HG03575 (cell line): Measurements from ENCODE around the gene SCYGR7.
"Not testable (repeated sequence)": the region's sequence is repeated elsewhere in the genome, so short reads cannot be mapped to it uniquely, and the experiment has no call there.

ENCODE experiments used
- ATAC-seq: cut with Tn5 transposase; IDR thresholded peaks from one replicate; pipeline ENCODE4 v1.9.1; 2021; ENCODE audit not compliant: unreplicated experiment, insufficient number of reproducible peaks, low FRiP score; ENCODE audit errors: extremely low read depth

Gene SCYGR7, protein sequence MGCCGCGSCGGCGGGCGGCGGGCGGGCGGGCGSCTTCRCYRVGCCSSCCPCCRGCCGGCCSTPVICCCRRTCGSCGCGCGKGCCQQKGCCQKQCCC

DNA sequence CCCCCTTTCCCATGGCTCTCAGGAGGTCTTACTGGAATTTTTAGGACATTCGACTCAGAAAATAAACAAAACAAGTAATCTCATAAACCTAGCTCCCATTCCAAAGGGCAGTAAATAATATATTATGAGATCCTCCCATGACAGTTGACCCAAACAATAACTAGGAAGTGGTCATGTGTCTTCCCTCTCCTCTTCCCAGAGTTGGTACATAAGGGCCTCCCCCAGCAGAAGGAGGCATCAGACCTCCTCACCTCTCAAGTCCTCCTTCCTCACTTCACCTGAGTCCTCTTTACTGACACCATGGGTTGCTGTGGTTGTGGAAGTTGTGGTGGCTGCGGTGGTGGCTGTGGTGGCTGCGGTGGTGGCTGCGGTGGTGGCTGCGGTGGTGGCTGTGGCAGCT is at the start of gene SCYGR7:
Gene SCYGR7, plus strand, starts transcription at position 301 of the 400 bp plus-strand sequence. Its CDS starts 0 bp downstream, at position 301.
- no peak for ATAC-seq

DNA sequence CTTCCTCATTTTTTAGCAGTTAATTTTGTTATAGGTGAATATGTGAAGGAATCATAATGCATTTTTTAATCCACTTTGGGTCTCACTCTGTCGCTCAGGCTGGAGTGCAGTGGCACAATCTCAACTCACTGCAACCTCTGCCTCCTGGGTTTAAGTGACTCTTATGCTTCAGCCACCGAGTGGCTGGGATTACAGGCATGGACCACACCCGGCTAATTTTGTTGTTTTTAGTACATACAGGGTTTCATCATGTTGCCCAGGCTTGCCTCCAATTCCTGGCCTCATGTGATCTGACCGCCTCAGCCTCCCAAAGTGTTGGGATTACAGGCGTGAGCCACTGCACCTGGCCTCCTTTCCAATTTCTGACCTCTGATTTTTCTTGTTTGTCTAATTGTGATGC is 43.9 kb upstream of the SCYGR7 start:
- no peak for ATAC-seq

DNA sequence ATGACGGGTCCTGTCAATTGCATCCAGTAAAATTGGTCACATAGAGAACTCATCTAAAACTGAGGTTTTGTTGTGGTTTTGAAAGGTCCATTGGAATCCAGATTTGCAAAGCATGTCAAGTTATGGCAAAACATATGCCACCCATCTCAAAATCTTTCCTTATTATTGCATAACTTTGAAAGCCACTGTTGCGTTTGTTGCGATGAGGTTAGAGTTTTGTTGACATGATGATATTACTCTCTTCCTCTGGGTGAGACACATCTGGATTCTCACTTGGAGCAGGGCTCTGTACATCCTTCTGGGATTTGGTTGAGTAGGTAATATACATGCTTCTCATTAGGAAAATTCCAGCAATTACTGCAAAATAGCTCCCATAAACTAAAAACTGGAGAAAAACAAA is 40.9 kb upstream of the SCYGR7 start:
- no peak for ATAC-seq

DNA sequence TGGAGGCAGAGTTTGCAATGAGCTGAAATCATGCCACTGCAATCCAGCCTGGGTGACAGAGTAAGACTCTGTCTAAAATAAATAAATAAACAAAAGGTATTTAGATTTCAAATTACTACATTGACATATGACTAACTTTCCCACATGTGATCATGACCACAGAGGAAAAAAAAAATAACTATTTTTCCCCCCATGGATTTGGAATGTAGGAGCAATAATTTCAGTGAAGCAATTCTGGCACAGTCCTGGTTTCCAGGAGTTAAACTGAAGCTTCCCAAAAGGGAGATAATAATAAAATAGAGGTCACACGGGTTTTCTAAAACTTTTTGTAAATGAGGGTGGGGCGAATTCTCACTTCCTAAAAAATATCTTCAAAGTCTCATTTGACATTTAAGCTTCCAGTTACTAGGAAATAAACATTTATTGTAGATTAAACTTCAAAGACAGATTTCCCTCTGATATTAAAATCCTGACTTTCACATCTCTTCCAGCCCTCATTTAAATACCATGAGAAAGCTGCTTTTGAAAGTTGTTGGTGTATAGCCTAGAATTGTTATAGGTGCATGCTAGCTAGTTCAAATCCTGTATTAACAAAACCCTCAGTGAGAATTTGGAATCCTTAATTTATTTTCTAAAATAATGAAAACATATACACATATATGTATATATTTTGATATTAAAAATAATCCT is 31.0 kb upstream of the SCYGR7 start:
- no peak for ATAC-seq

DNA sequence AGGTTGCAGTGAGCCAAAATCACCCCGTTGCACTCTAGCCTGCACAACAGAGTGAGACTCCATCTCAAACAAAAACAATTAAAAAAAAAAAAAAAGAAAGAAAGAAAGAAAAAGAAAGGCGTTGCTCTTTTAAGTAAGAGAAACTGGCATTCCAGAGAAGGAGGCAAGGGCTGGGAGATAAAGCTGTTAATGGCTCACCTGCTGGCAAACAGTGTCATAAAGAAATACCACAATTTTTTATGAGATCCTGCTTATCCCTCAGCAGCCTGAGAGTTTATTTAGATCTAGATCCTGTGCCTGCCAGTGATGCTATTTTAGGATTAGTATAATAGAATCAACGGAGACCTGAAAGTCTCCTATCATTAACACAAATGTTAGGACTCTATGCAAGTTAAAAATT is 26.6 kb upstream of the SCYGR7 start:
- ATAC-seq, result no peak

DNA sequence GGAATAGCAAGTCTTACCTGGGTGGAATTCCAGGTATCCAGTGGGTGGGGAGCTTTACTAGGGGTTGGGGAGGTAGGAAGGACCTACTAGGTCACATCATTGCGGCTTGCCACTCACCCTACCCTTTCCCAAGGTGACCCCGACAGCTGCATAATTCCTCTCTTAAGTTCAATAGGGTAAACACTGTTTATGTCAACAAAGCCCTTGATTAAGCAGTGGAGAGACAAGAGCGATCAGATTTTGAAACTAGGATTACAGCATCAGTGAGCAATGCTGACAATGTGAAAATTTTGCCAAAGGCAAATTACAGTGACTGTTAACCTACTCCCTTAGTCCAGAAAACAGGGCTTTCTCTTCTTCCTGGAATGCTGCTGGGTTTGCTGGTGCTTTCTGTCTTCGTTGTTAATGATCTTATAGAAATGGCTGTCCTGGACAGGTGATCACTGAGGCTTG is 24.8 kb upstream of the SCYGR7 start:
- no peak for ATAC-seq

DNA sequence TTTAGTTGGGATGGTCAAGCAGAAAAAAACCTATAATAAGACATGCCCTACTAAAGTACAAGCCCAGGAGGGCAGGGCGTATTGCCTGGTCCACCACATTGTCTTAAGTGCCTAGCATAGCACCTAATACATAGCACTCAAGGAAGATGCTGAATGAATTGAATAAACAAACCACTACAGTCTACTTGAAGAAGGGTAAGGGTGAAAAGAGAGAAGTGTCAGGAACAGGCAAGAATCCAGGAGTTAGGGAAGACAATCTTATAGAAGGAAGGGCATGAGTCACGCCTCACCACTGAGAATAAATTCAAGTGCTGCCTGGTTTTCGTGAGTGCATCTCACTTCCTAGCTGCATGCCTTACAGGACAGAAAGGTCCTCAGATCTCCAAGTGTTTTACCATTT is 24.2 kb upstream of the SCYGR7 start:
- no peak for ATAC-seq

DNA sequence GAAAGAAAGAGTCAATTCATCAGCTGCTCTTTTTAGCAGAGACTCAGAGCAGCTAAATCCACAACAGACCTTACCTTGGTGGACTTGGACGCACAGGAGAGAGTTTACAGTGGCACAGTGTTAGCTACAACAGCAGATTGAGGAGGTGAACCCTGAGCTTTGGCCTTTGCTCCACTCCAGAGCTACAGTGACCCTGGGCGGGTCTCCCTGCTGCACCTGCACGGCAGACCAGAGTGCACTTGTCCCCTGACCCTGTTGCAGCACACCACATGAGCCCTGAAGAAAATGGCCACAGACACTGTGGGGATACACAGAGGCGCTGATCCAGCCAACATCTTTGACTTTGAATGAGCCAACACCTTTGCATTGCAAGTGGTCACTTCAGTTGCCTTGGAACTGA is 21.3 kb upstream of the SCYGR7 start:
- no peak for ATAC-seq

DNA sequence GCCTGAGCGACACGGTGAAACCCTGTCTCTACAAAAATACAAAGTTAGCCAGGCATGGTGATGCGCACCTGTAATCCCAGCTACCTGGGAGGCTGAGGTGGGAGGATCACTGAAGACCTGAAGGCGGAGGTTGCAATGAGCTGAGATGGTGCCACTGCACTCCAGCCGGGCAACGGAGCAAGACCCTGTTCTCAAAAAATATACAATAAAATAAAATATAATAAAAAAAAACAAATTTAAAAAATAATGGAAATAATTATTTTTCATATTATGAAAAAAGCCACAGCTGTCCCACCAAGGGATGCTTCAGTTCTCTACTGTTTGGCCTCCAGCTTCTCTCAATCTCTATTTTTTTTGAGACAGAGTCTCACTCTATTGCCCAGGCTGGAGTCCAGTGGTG is 20.7 kb upstream of the SCYGR7 start:
- no peak for ATAC-seq

DNA sequence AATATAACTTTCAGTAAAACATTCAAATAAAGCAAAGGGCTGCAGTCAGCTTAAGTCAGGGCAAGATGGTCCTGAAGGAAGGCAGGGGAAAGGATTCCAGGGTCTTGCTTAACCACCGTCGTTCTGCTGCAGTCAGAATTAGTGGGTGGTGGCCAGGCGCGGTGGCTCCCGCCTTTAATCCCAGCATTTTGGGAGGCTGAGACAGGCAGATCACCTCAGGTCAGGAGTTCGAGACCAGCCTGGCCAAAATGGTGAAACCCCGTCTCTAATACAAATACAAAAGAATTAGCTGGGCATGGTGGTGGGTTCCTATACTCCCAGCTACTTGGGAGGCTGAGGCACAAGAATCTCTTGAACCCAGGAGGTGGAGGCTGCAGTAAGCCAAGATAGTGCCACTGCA is 17.1 kb upstream of the SCYGR7 start:
- ATAC-seq, result no peak

DNA sequence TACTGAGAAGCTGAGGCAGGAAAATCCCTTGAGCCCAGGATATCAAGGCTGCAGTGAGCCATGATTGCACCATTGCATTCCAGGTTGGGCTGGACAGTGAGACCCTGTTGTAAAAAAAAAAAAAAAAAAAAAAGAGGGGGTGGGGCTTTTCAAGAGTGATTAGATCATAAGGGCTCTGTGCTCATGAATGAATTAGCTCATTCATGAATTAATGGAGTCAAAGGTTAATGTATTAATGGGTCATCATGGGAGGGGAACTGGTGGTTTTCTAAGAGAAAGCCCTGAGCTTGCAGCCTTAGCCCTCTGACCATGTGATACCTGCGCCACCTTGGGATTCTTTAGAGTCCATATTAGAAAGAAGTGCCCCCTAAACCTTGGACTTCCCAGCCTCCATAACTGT is 14.8 kb upstream of the SCYGR7 start:
- no peak for ATAC-seq

DNA sequence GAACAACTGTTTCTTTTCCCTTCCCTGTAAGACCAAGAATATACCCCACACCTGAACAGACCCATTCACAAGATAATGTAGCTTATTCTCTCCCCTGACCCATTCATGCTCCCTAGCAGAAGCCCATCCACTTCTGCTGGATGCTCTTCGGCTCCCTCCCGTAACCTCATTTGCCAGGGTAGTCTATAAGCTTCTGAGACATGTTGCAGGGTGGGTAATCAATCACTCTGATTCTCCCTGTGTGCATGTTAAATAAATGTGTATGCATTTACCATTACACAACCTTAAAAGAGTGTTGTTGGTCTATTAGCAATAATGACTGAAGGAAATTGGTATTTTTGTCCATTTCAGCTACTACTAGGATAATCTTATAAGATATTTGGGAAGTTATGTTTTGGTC is 11.6 kb upstream of the SCYGR7 start:
- ATAC-seq, result no peak

DNA sequence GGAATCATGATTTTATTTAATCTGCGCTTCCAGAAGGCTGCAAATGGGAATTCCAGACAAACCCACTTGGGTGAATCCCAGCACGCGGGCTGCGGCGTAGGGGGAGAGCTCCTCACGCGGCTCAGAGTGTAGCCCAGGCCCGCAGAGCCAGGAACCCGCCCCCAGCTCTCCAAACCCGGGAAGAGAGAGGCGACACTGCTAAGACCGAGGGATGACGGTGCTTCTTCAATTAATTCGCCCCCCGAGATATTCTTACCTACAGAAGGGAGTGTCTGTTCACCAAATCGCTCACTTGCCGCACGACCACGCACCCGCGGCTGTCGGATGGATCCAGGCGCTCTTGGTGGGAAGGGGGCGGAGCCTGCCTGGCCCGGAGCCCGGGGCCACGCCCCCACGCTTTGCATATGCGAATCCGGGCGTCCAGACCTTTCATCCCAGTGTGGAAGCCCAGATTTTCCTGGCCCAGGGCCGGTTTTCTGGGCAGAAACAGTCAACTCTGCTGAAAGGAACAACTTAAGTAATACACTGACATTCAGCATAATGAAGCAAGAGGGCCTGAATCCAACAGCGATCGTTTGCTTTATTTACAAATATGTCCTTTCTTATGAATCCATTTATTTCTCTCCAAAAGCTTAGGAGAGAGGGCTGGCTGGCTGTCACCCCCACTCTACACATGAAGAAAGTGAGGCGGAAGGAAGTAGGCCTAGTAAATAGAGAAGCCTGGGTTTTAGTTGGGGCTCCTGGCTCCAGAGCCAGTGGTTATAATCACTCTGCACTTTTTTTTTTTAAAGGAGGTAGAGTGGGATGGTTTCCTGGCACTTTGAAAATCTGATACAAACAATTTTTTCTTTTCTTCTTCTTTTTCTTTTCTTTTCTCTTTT is 10.2 kb upstream of the SCYGR7 start, which contains the start of gene SLC19A3:
Gene SLC19A3, minus strand, starts transcription at position 342 of the 881 bp plus-strand sequence. CDS start 15,710 bp downstream, outside the sequence.
- no peak for ATAC-seq

DNA sequence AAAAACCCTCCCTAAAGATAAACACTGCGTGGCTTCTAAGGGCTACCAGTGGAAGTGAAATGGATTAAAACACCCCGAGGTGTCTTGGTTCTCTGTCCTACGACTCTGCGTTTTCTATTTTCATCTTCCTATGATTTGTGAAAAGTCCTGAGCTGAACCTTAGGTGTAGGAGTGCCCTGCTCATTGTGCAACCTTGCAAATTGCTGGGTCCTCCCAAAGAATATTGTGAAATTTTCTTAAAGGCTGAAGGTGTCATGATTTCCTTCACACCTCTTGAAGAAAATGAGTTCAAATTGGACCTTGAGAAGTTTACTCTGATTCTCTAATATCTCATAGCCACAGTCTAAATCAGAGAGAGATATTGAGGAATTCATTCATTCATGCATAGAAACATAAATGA is 8.5 kb upstream of the SCYGR7 start:
- ATAC-seq, result no peak

DNA sequence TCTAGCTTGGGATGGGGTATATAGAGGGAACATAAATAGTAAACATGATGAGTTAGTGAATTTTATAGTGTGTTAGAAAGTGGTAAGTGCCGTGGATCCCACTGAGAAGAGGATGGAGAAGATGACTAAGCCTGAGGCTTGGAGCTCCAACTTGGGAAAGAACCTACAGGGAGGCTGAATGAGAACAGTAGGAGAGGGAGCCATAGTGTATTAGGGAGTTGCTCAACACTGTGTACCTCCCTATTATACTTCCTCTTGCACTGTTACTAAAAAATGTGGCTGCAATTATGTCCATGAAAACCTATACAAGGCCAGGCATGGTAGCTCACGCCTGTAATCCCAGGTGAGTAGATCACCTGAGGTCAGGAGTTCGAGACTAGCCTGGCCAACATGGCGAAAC is 7.5 kb upstream of the SCYGR7 start:
- ATAC-seq, result no peak

DNA sequence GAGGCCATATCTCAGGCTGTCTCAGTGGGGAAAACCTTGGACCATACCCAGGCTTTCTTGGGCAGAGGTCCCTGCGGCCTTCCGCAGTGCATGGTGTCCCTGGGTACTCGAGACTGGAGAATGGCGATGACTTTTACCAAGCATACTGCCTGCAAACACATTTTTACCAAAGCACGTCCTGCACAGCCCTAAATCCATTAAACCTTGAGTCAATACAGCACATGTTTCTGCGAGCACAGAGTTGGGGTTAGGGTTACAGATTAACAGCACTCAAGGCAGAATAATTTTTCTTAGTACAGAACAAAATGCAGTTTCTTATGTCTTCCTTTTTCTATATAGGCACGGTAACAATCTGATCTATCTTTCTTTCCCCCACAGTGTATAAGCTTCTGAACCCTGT is 5.3 kb upstream of the SCYGR7 start:
- ATAC-seq, result not testable (repeated sequence)

DNA sequence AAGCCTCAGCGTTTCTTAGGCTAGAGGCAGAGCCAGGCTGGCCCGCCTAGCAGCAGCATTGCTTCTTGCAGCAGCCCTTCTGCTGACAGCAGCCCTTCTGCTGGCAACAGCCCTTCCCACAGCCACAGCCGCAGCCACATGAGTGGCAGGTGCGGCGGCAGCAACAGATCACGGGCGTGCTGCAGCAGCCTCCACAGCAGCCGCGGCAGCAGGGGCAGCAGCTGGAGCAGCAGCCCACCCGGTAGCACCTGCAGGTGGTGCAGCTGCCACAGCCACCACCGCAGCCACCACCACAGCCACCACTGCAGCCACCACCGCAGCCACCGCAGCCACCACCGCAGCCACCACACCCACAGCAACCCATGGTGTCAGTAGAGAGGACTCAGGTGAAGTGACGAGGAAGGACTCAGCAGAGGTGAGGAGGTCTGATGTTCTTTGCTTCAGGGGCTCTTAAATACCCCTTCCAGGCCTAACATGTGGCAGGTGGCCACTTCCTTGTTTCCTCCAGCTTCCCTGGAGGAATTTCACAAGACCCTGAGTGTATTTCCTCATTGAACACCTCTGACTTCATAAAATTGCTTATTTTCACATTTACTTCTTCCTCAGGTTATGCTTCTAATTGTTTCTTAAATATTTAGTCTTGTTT is 3.6 kb upstream of the SCYGR7 start, which contains the start of gene SCYGR6:
Gene SCYGR6, minus strand, starts transcription at position 364 of the 646 bp plus-strand sequence. Its CDS starts 0 bp downstream, at position 364.
- no peak for ATAC-seq

DNA sequence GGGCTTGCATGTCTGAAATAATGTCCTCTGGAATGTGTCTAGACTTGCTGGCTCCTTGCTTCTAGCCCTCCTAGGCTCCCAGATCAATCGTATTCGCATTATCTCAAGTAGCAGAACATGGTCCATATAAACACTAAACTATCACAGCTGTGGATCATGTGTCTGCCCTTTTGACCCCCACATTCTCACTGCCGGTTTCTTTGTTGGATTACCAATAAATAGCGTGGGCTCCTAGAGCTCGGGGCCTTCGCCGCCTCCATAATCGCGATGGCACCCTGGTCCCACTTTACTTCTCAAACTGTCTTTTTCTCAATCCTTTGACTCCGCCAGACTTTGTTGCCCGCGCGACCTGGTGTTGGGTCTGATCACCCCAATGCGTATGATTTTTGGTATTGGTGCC is 11.2 kb downstream of the SCYGR7 start:
- ATAC-seq, result no peak

DNA sequence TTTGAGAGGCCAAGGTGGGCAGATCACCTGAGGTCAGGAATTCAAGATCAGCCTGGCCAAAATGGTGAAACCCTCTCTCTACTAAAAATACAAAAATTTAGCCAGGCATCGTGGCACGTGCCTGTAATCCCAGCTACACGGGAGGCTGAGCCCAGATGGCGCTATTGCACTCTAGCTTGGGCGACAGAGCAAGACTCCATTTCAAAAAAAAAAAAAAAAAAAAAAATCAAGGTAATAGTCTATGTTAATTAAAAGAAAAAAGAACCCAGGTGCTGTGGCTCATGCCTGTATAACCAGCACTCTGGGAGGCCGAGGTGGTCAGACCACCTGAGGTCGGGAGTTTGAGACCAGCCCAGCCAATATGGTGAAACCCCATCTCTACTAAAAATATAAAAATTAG is 12.6 kb downstream of the SCYGR7 start:
- not testable (repeated sequence) for ATAC-seq
